Measurements from ENCODE around the gene NUCKS1.

DNA sequence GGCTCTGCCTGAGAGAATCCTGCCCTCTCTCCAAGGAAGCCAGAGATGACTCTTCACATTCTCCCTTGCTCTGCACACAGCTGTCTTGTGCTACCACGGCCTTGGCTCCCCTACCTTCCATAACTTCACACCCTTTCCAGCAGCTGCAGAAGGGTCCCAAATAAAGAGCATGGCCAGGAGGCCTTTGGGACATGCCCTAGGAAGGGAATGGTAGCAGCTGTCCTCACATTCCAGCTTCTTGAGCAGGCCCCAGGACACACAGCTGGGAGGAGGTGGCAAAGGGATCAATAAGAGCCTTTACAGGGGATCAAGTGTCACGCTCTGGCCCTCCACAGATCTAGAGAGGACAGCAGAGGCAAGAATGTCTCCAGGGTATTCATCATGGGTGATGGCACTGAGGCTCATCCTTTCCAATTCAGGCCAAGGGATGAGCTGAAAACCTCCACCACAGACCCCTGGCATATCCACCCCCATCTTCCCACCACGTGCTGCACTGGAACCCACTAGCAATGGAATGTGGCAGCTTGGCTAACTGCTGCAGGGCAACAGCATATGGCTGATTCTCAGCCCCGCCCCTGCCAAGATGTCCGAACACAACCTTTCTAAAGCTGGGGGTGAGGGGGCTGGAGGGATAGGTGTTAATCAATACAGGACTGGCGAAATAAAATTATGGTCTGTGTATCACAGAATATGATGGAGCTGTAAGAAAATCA, 43.1 kb upstream of the NUCKS1 start:
- no peak for TF ChIP-seq EZH2 (IDR thresholded peaks at IDR 0.05; ENCODE audit: low read depth)
- TF ChIP-seq, protein P1, sequence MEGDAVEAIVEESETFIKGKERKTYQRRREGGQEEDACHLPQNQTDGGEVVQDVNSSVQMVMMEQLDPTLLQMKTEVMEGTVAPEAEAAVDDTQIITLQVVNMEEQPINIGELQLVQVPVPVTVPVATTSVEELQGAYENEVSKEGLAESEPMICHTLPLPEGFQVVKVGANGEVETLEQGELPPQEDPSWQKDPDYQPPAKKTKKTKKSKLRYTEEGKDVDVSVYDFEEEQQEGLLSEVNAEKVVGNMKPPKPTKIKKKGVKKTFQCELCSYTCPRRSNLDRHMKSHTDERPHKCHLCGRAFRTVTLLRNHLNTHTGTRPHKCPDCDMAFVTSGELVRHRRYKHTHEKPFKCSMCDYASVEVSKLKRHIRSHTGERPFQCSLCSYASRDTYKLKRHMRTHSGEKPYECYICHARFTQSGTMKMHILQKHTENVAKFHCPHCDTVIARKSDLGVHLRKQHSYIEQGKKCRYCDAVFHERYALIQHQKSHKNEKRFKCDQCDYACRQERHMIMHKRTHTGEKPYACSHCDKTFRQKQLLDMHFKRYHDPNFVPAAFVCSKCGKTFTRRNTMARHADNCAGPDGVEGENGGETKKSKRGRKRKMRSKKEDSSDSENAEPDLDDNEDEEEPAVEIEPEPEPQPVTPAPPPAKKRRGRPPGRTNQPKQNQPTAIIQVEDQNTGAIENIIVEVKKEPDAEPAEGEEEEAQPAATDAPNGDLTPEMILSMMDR (conservative IDR thresholded peaks at IDR 0.05) = no peak

Data from PC-9 (cell line).